Measurements from ENCODE around the gene IL12RB1. TPM values are rescaled to one million over a fixed set of nuclear protein-coding genes. Genes with fewer than 3 reads are reported as not detected.
"Not testable (repeated sequence)": the region's sequence is repeated elsewhere in the genome, so short reads cannot be mapped to it uniquely, and the experiment has no call there.

IL12RB1 gene
- total RNA-seq, 8 experiments from 2014 or later = 0.05 to 1.2 (median 0.23) TPM; not detected in 2

DNA sequence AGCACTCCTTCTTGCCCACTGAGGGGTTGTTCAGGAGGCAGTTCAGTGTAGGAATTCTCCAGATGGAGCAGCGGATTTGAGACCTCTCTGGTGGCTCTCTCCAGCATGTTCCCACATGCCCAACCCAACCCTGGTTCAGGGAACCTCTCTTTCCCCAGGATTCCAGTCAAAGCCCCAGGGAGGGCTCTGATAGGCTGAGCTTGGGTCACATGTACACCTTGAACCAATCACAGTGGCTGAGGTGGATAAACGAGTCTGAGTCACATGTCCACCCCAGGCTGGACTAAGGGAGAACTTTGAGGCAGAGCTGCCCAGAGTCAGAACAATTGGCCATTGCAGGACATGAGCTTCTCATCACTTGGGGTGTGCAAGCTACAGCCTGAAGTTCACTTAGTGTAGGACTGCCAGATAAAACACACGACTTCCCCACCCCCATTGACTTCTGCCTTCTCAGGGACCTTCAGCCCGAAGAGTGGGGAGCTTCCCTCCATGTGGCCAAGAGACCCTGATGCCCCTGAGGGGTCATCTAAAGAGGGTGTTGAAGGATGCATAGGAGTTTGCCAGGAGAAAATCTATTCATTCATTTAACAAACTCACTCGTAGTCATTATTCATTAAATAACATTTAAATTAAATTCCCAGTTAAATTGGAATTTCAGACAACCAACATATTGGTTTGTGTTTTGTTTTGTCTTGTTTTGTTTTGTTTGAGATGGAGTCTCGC is 6.9 kb upstream of the IL12RB1 start:
- in situ Hi-C loops (cut with MboI; ENCODE audit: low pct_unique_long_range_greater_than_20kb in 2 of 9, low sequenced_read_pairs in 9 of 9, unreplicated experiment in 9 of 9) = no loop called here
- peak in 3 of 8 experiments; percentile 5 to 39 (median 24) for ATAC-seq (replicated peaks in 6 of 8)
- H3K27ac ChIP-seq = no peak overlapping the region
- no peak overlapping the region for H3K4me3 ChIP-seq
- WGBS, 10 experiments = 44 to 100% (median 88%) methylated on average over 1 to 4 of the region's 6 CpGs; no CpG with 5 or more reads in 2 of the 10 experiments
- peaks cover 0 to 6% of the 10 kb centered on the region in 2 donors for H3K4me1 ChIP-seq (replicated peaks in 1 of 2)

DNA sequence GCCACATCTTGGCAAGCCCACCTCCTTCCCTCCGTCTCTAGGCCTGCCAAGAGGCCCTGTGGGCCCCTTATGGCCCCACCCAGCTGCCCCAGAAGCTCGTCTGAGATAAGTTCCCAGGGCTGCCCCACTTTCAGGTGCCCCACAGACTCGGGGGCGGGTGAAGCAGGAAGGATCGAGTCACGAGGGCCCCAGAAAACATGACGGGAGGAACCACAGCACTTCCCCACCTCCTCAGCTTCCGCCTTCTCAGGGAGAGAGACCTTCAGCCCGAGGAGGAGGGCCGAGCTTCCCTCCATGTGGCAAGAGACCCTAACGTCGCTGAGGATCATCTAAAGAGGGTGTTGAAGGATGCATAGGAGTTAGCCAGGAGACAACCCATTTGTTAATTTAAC is 4.5 kb upstream of the IL12RB1 start:
- no peak overlapping the region for H3K27ac ChIP-seq
- ATAC-seq (replicated peaks in 6 of 8) = no peak
- 10 to 79% (median 70%) methylated on average over 2 to 7 of the region's 12 CpGs; no CpG with 5 or more reads in 3 of the 10 experiments for WGBS, 10 experiments
- in situ Hi-C loops (cut with MboI; ENCODE audit: low pct_unique_long_range_greater_than_20kb in 2 of 9, low sequenced_read_pairs in 9 of 9, unreplicated experiment in 9 of 9) = no loop called here
- H3K4me3 ChIP-seq = no peak overlapping the region
- no peaks in the 10 kb centered on the region for H3K4me1 ChIP-seq (replicated peaks in 1 of 2)

DNA sequence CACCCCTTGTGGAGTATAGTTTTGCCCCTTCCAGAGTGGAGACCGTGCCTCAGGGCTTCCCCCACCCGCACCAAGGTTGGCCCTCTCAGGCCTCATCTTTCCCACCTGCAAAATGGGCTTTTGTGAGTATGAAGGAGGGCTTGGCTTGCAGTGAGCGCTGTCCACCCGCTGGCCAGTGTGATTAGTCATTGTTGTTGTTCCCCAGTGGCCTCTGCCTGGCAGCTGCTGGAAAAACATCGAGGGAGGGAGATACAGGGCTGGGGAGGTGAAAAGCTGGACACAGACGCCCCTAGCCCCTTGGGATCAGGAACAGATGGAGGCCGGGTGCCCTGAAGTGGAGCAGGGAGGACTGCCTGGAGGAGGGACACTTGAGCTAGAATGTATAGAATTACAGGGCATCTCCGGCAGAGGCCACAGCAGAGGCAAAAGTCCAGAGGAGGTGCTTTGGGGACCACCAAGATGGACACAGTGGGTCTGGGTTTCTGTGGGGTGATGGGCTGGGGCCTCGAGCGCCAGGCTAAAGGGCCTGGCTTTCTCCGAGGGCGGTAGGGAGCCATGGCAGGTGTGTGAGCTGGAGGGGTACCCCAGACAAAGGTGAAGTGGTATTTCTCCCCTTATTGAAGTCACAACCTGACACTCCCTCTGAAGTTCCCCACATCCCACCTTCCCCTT is 3.9 kb upstream of the IL12RB1 start:
- ATAC-seq (replicated peaks in 6 of 8) = no peak
- no peak overlapping the region for H3K4me3 ChIP-seq
- WGBS, 10 experiments = 21 to 93% (median 80%) methylated on average over 1 to 9 of the region's 12 CpGs; no CpG with 5 or more reads in 4 of the 10 experiments
- in situ Hi-C loops (cut with MboI; ENCODE audit: low pct_unique_long_range_greater_than_20kb in 2 of 9, low sequenced_read_pairs in 9 of 9, unreplicated experiment in 9 of 9) = no loop called here
- H3K4me1 ChIP-seq (replicated peaks in 1 of 2) = no peaks in the 10 kb centered on the region
- H3K27ac ChIP-seq = no peak overlapping the region

DNA sequence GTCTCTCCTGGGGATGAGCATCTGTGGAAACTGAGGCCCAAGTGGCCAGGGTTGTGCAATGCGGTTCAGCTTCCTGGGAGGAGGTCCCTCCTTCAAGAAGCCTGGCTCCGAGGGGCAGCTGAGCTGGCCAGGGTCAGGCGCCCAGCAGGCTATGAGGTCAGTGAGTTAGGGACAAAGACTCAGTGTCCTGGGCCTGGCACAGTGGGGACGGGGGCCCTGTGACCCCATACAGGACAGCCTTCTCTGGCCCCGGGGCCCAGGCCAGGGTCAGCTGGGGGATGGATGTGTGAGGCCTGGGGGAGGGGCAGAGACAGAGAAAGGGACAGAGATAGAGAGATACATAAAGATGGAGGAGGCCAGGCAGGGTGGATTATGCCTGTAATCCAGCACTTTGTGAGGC is 3.0 kb upstream of the IL12RB1 start:
- in situ Hi-C loops (cut with MboI; ENCODE audit: low pct_unique_long_range_greater_than_20kb in 2 of 9, low sequenced_read_pairs in 9 of 9, unreplicated experiment in 9 of 9) = no loop called here
- H3K4me1 ChIP-seq (replicated peaks in 1 of 2) = no peaks in the 10 kb centered on the region
- ATAC-seq (replicated peaks in 6 of 8) = peak in 4 of 8 experiments; percentile 36 to 59 (median 44)
- 20 to 81% (median 54%) methylated on average over 1 to 3 of the region's 5 CpGs; no CpG with 5 or more reads in 4 of the 10 experiments for WGBS, 10 experiments
- no peak overlapping the region for H3K27ac ChIP-seq
- no peak overlapping the region for H3K4me3 ChIP-seq

- H3K4me1 ChIP-seq (replicated peaks in 1 of 2); H3K27ac ChIP-seq; in situ Hi-C loops (cut with MboI; ENCODE audit: low pct_unique_long_range_greater_than_20kb in 2 of 9, low sequenced_read_pairs in 9 of 9, unreplicated experiment in 9 of 9); H3K4me3 ChIP-seq: not testable (repeated sequence)
- peak in 5 of 8 experiments; percentile 51 to 68 (median 61) for ATAC-seq (replicated peaks in 6 of 8)
- 20 to 90% (median 85%) methylated on average over 1 to 8 of the region's 11 CpGs; no CpG with 5 or more reads in 7 of the 10 experiments for WGBS, 10 experiments
These were observed 2.4 kb upstream of the IL12RB1 start for GRCh38 chr19:18089096-18089541.

- no peak overlapping the region for H3K27ac ChIP-seq
- no peak overlapping the region for H3K4me3 ChIP-seq
- 45 to 91% (median 78%) methylated on average over 1 to 8 of the region's 8 CpGs; no CpG with 5 or more reads in 1 of the 10 experiments for WGBS, 10 experiments
- no peaks in the 10 kb centered on the region for H3K4me1 ChIP-seq (replicated peaks in 1 of 2)
- in situ Hi-C loops (cut with MboI; ENCODE audit: low pct_unique_long_range_greater_than_20kb in 2 of 9, low sequenced_read_pairs in 9 of 9, unreplicated experiment in 9 of 9) = no loop called here
- ATAC-seq (replicated peaks in 6 of 8) = no peak
These were observed 854 bp downstream of the IL12RB1 start for GRCh38 chr19:18085702-18086457.

GRCh38 chr19:18083929-18084684 is 2.6 kb downstream of the IL12RB1 start:
- Histone ChIP-seq H3K4me1 (replicated peaks in 1 of 2) (no peaks in the 10 kb centered on the region), H3K27ac (no peak overlapping the region), H3K4me3 (no peak overlapping the region)
- whole genome bisulfite sequencing, 10 experiments = 27 to 90% (median 58%) methylated on average over 1 to 8 of the region's 8 CpGs
- ATAC-seq (replicated peaks in 6 of 8) = no peak
- in situ Hi-C loops (cut with MboI; ENCODE audit: low pct_unique_long_range_greater_than_20kb in 2 of 9, low sequenced_read_pairs in 9 of 9, unreplicated experiment in 9 of 9) = no loop called here

DNA sequence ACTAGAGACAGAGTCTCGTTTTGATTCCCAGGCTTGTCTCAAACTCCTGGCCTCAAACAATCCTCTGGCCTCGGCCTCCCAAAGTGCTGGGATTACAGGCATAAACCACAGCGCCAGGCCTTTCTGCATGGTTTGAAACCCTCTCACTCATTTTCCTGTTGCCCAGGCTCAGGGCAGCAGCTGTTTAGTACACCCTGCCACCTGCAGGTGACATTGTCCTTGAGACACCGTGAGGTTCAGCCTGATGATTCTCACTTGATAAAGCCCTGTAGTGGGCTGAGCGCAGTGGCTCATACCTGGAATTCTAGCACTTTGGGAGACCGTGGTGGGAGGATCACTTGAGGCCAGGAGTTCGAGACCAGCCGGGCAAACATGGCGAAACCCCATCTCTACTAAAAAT is 12.5 kb downstream of the IL12RB1 start:
- 19 to 80% (median 54%) methylated on average over 2 to 5 of the region's 9 CpGs; no CpG with 5 or more reads in 5 of the 10 experiments for WGBS, 10 experiments
- no peaks in the 10 kb centered on the region for H3K4me1 ChIP-seq (replicated peaks in 1 of 2)
- ATAC-seq (replicated peaks in 6 of 8) = no peak
- H3K27ac ChIP-seq = no peak overlapping the region
- in situ Hi-C loops (cut with MboI; ENCODE audit: low pct_unique_long_range_greater_than_20kb in 2 of 9, low sequenced_read_pairs in 9 of 9, unreplicated experiment in 9 of 9) = no loop called here
- no peak overlapping the region for H3K4me3 ChIP-seq

DNA sequence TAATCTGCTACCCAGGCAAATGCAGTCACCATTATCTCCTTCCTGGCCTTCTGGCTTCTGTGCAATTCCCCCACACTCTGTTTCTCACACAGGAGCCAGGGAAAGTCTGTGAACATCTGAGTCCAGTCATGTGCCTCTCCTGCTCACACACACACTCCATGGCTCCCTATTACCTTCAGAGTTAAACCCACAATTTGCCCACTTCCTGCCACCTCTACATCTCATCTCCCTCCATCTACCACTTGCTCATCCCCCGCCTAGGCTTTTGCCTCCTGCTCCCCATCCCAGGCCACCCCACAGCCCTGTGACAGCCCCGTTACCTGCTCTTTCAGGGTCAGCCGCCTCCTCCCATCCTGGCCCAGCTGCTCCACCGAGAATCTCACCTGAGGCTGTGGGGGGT is 13.5 kb downstream of the IL12RB1 start:
- WGBS, 10 experiments = 66 to 80% methylated on average over 1 to 2 of the region's 4 CpGs; no CpG with 5 or more reads in 8 of the 10 experiments
- ATAC-seq (replicated peaks in 6 of 8) = no peak
- in situ Hi-C loops (cut with MboI; ENCODE audit: low pct_unique_long_range_greater_than_20kb in 2 of 9, low sequenced_read_pairs in 9 of 9, unreplicated experiment in 9 of 9) = no loop called here
- Histone ChIP-seq H3K4me1 (replicated peaks in 1 of 2) (no peaks in the 10 kb centered on the region), H3K27ac (no peak overlapping the region), H3K4me3 (no peak overlapping the region)

- in situ Hi-C loops (cut with MboI; ENCODE audit: low pct_unique_long_range_greater_than_20kb in 2 of 9, low sequenced_read_pairs in 9 of 9, unreplicated experiment in 9 of 9) = no loop called here
- ATAC-seq (replicated peaks in 6 of 8) = no peak
These were observed 14.4 kb downstream of the IL12RB1 start for GRCh38 chr19:18072335-18072734.

GRCh38 chr19:18070181-18070580 is 16.6 kb downstream of the IL12RB1 start:
- no peak for ATAC-seq (replicated peaks in 6 of 8)
- H3K4me3 ChIP-seq = no peak overlapping the region
- in situ Hi-C loops (cut with MboI; ENCODE audit: low pct_unique_long_range_greater_than_20kb in 2 of 9, low sequenced_read_pairs in 9 of 9, unreplicated experiment in 9 of 9) = no loop called here
- no peak overlapping the region for H3K27ac ChIP-seq
- 33 to 80% (median 72%) methylated on average over 2 to 6 of the region's 11 CpGs; no CpG with 5 or more reads in 6 of the 10 experiments for whole genome bisulfite sequencing, 10 experiments
- no peaks in the 10 kb centered on the region for H3K4me1 ChIP-seq (replicated peaks in 1 of 2)

More at GRCh38 chr19:18072335-18072734, 14.4 kb downstream of the IL12RB1 start:
- H3K4me1 ChIP-seq (replicated peaks in 1 of 2) = no peaks in the 10 kb centered on the region
- WGBS, 10 experiments = 80 to 100% (median 83%) methylated on average over 1 of the region's 6 CpGs; no CpG with 5 or more reads in 7 of the 10 experiments
- H3K27ac ChIP-seq = no peak overlapping the region
- H3K4me3 ChIP-seq = no peak overlapping the region

- no peak overlapping the region for H3K27ac ChIP-seq
- H3K4me1 ChIP-seq (replicated peaks in 1 of 2) = no peaks in the 10 kb centered on the region
- no peak for ATAC-seq (replicated peaks in 6 of 8)
- in situ Hi-C loops (cut with MboI; ENCODE audit: low pct_unique_long_range_greater_than_20kb in 2 of 9, low sequenced_read_pairs in 9 of 9, unreplicated experiment in 9 of 9) = no loop called here
- H3K4me3 ChIP-seq = no peak overlapping the region
- WGBS, 10 experiments = 37 to 76% (median 64%) methylated on average over 2 to 5 of the region's 15 CpGs; no CpG with 5 or more reads in 5 of the 10 experiments
These were observed 17.4 kb downstream of the IL12RB1 start for GRCh38 chr19:18069383-18069782.

Measured in motor neuron (in vitro differentiated cells).